Fibroblast of skin of right biceps (primary cell): ENCODE results near the gene PLD1.

Source experiments
- DNase-seq: peaks from one replicate; pipeline ENCODE4 v3.0.0-alpha.2; 2013

The PLD1 gene

GRCh38 chr3:171838218-171838720, 28.0 kb upstream of the PLD1 start:
- peak; percentile 69 for DNase-seq

GRCh38 chr3:171837698-171838097, 27.4 kb upstream of the PLD1 start:
- no peak for DNase-seq

GRCh38 chr3:171836855-171837254, 26.6 kb upstream of the PLD1 start:
- no peak for DNase-seq

GRCh38 chr3:171835613-171836012, 25.3 kb upstream of the PLD1 start:
- DNase-seq: no peak

- DNase-seq: no peak
Measured at GRCh38 chr3:171835116-171835515, 24.8 kb upstream of the PLD1 start.

- no peak for DNase-seq
Measured at GRCh38 chr3:171834461-171834801, 24.1 kb upstream of the PLD1 start.

- DNase-seq: peak; percentile 53
Measured at GRCh38 chr3:171833789-171834460, 23.6 kb upstream of the PLD1 start.

- peak; percentile 67 for DNase-seq
Measured at GRCh38 chr3:171832989-171833388, 22.7 kb upstream of the PLD1 start.

GRCh38 chr3:171831936-171832335, 21.7 kb upstream of the PLD1 start:
- peak; percentile 75 for DNase-seq

- DNase-seq: no peak
Measured at GRCh38 chr3:171830518-171830875, 20.2 kb upstream of the PLD1 start.

GRCh38 chr3:171829841-171830517, 19.7 kb upstream of the PLD1 start:
- peak; percentile 73 for DNase-seq

GRCh38 chr3:171828902-171829770, 18.9 kb upstream of the PLD1 start:
- no peak for DNase-seq

- DNase-seq: no peak
Measured at GRCh38 chr3:171827836-171828458, 17.7 kb upstream of the PLD1 start.

GRCh38 chr3:171827385-171827784, 17.1 kb upstream of the PLD1 start:
- no peak for DNase-seq

- DNase-seq: peak; percentile 62
Measured at GRCh38 chr3:171825222-171825828, 15.0 kb upstream of the PLD1 start.

- DNase-seq: peak; percentile 36
Measured at GRCh38 chr3:171824824-171825221, 14.5 kb upstream of the PLD1 start.

- DNase-seq: no peak
Measured at GRCh38 chr3:171824116-171824515, 13.8 kb upstream of the PLD1 start.

- DNase-seq: no peak
Measured at GRCh38 chr3:171822431-171823106, 12.3 kb upstream of the PLD1 start.

- no peak for DNase-seq
Measured at GRCh38 chr3:171821778-171822358, 11.6 kb upstream of the PLD1 start.

GRCh38 chr3:171821044-171821443, 10.8 kb upstream of the PLD1 start:
- DNase-seq: no peak

GRCh38 chr3:171817074-171817800, 7.0 kb upstream of the PLD1 start:
- peak; percentile 33 for DNase-seq
